ENCODE measurements around the gene GRIN2A.

The GRIN2A gene

DNA sequence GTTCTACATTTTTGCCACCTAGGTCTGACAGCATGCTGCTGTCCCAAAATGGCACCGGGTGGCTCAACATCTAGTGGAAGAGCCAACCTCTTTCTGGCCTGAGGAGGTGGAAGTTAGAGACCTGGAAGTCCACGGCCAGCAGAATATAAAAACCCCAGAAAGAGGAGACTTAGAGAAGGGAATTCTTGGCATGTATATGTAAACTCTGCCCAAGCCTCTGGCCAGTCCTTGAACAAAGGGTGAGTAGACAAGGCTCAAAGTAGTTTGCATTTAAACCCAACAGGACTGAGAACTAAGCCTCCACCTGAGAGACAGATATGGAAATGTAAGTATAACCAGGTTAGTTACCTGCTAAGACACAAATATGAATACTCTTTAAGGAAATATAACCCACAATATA, 210.3 kb downstream of the GRIN2A start:
- no peak overlapping the region for H3K4me3 ChIP-seq (ENCODE audit: low read depth, low read length)
- TF ChIP-seq, protein P1, sequence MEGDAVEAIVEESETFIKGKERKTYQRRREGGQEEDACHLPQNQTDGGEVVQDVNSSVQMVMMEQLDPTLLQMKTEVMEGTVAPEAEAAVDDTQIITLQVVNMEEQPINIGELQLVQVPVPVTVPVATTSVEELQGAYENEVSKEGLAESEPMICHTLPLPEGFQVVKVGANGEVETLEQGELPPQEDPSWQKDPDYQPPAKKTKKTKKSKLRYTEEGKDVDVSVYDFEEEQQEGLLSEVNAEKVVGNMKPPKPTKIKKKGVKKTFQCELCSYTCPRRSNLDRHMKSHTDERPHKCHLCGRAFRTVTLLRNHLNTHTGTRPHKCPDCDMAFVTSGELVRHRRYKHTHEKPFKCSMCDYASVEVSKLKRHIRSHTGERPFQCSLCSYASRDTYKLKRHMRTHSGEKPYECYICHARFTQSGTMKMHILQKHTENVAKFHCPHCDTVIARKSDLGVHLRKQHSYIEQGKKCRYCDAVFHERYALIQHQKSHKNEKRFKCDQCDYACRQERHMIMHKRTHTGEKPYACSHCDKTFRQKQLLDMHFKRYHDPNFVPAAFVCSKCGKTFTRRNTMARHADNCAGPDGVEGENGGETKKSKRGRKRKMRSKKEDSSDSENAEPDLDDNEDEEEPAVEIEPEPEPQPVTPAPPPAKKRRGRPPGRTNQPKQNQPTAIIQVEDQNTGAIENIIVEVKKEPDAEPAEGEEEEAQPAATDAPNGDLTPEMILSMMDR (IDR thresholded peaks at IDR 0.05; ENCODE audit: borderline replicate concordance, insufficient read depth, low read depth, low read length): no peak

- TF ChIP-seq, protein P1 (IDR thresholded peaks at IDR 0.05; ENCODE audit: borderline replicate concordance, insufficient read depth, low read depth, low read length): no peak
- no peak overlapping the region for H3K4me3 ChIP-seq (ENCODE audit: low read depth, low read length)
Observed at GRCh38 chr16:9970796-9971195, 211.4 kb downstream of the GRIN2A start.

DNA sequence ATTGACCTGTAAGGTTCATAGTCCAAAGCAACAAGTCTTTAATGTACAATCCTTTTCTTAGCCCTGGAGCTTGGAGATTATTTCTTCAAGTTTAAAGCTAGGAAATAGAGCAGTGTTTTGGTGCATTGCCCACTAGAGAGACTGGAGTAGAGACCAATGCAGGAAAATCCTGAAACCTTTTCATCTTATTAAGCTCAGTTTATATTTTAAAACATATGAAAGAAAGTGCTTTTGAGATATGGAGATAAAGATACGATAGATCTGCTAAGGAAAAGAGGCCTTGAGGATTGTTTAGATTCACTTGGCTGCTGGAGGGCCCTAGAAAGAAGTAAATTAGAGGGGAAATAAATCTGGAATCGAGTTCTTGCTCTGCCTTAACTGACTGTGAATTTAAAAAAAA, 212.0 kb downstream of the GRIN2A start:
- no peak overlapping the region for H3K4me3 ChIP-seq (ENCODE audit: low read depth, low read length)
- TF ChIP-seq, protein P1 (IDR thresholded peaks at IDR 0.05; ENCODE audit: borderline replicate concordance, insufficient read depth, low read depth, low read length): no peak

DNA sequence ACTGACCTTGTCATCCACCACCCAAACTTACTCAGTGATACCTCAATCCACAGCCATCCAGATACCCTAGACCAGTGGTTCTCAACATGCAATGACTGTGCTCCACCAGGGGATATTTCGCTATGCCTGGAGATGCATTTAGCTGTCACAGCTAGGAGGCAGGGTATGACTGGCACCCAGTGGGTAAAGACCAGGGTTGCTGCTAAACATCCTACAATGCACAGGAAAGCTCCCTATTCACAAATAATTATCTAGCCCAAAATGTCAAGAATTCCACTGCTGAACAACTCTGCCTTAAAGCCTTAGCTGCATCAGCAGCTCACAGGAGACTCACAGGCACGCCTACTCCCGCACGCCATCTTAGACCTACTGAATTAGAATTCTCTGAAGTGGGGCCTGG, 212.6 kb downstream of the GRIN2A start:
- TF ChIP-seq, protein P1 (IDR thresholded peaks at IDR 0.05; ENCODE audit: borderline replicate concordance, insufficient read depth, low read depth, low read length): no peak

DNA sequence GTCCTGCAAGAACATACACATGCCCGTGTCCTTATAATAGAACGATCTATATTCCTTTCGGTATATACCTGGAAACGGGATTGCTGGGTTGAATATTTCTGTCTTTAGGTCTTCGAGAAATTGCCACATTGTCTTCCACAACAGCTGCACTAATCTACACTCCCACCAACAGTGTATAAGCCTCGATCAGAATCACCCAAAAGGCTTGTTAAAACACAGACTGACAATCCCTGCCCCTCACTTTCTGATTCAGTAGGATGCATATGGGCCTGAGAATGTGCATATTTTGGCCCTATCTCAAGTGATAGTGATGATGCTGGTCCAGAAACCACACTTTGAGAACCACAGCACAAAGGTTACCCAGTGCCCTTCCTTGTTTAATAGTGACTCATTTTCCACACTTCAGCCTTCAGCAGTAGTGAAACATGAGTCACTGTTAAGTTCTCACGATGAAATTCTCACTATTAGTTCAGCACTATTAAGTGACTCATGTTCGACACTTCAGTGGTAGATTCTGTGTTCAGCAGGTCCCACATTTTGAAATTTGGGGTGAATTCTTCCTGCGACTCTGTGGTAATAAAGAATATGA, 215.6 kb downstream of the GRIN2A start:
- no peak overlapping the region for H3K4me3 ChIP-seq (ENCODE audit: low read depth, low read length)
- TF ChIP-seq, protein P1 (IDR thresholded peaks at IDR 0.05; ENCODE audit: borderline replicate concordance, insufficient read depth, low read depth, low read length): no peak

More for the DNA sequence above, 212.6 kb downstream of the GRIN2A start:
- no peak overlapping the region for H3K4me3 ChIP-seq (ENCODE audit: low read depth, low read length)

- no peak overlapping the region for H3K4me3 ChIP-seq (ENCODE audit: low read depth, low read length)
- TF ChIP-seq, protein P1 (IDR thresholded peaks at IDR 0.05; ENCODE audit: borderline replicate concordance, insufficient read depth, low read depth, low read length): no peak
Observed at GRCh38 chr16:9965079-9965478, 217.1 kb downstream of the GRIN2A start.

GRCh38 chr16:9964426-9964825, 217.8 kb downstream of the GRIN2A start:
- no peak overlapping the region for H3K4me3 ChIP-seq (ENCODE audit: low read depth, low read length)
- TF ChIP-seq, protein P1 (IDR thresholded peaks at IDR 0.05; ENCODE audit: borderline replicate concordance, insufficient read depth, low read depth, low read length): no peak
